H1 (cell line): ENCODE data around the gene TMCO1. TPM values are rescaled to one million over a fixed set of nuclear protein-coding genes. Genes with fewer than 3 reads are reported as not detected.
"Not testable (repeated sequence)": the region's sequence is repeated elsewhere in the genome, so short reads cannot be mapped to it uniquely, and the experiment has no call there.

Source experiments
- CTCF ChIA-PET: fragments of 300-600 bp; sonication (Branson Sonifier 250); formaldehyde crosslinking; loops from one replicate; lab custom pipeline; 2021; ENCODE audit not compliant: partially characterized antibody; lab: Charles Lee
- POLR2A ChIA-PET: fragments of 300-600 bp; sonication (Branson Sonifier 250); formaldehyde crosslinking; loops from one replicate; lab custom pipeline; 2021; ENCODE audit warnings: inconsistent platforms; ENCODE audit not compliant: partially characterized antibody; lab: Charles Lee
- DNase-seq, 2 experiments: peaks; one replicate each; pipeline versions ENCODE4 v3.0.0 to v3.0.0-alpha.2; 2010 to 2022; ENCODE audit warnings: low spot score in 2 of 2, low read depth in 1 of 2, mixed read lengths in 1 of 2
- FAIRE-seq: peaks from 2 replicates; lab custom pipeline; 2011; peaks lifted over from hg19 to GRCh38; lab: Jason Lieb, UNC
- H2AFZ ChIP-seq: 2 replicates; pipeline ENCODE4 v1.8.1; 2012; ENCODE audit warnings: low read length, inconsistent platforms
- H2AK5ac ChIP-seq: 2 replicates; pipeline ENCODE4 v1.6.1; 2013; ENCODE audit warnings: low read depth, low read length
- H2BK120ac ChIP-seq: replicated peaks from 2 replicates; pipeline ENCODE3; 2013; ENCODE audit warnings: low read depth, low read length, inconsistent platforms
- H2BK12ac ChIP-seq: 2 replicates; pipeline ENCODE4 v1.6.1; 2013; ENCODE audit warnings: low read depth, low read length
- H2BK15ac ChIP-seq: 2 replicates; pipeline ENCODE4 v1.6.1; 2013; ENCODE audit warnings: low read length
- H2BK20ac ChIP-seq: 2 replicates; pipeline ENCODE4 v1.6.1; 2013; ENCODE audit warnings: low read length
- H2BK5ac ChIP-seq: 2 replicates; pipeline ENCODE4 v1.6.1; 2013; ENCODE audit warnings: low read depth, low read length
- H3K14ac ChIP-seq: 2 replicates; pipeline ENCODE4 v1.6.1; 2013; ENCODE audit warnings: inconsistent platforms; ENCODE audit not compliant: insufficient read length
- H3K18ac ChIP-seq: 2 replicates; pipeline ENCODE4 v1.6.1; 2013; ENCODE audit warnings: low read length; ENCODE audit errors: extremely low read depth
- H3K23ac ChIP-seq: 2 replicates; pipeline ENCODE4 v1.6.1; 2013; ENCODE audit warnings: inconsistent platforms; ENCODE audit not compliant: insufficient read length
- H3K23me2 ChIP-seq: 2 replicates; pipeline ENCODE4 v1.6.1; 2013; ENCODE audit warnings: low read depth, low read length
- H3K27ac ChIP-seq: 2 replicates; pipeline ENCODE4 v1.6.1; 2011; ENCODE audit warnings: low read depth, low read length, inconsistent platforms
- H3K27me3 ChIP-seq, 4 experiments: replicated peaks in 1 of 4; 1 replicate in 1 of 4; 2 replicates in 3 of 4; pipeline versions ENCODE4 v1.6.1 to v1.8.1; 2011 to 2013; ENCODE audit warnings: low read length in 3 of 4, mild to moderate bottlenecking in 3 of 4, inconsistent platforms in 2 of 4, mixed read lengths in 2 of 4, moderate library complexity in 1 of 4; ENCODE audit not compliant: control insufficient read depth in 3 of 4, insufficient read depth in 3 of 4; ENCODE audit errors: extremely low read depth in 1 of 4
- H3K36me3 ChIP-seq, 4 experiments: 2 replicates each; pipeline versions ENCODE4 v1.6.1 to v1.8.1; 2011 to 2013; ENCODE audit warnings: mild to moderate bottlenecking in 4 of 4, low read length in 3 of 4, moderate library complexity in 2 of 4, control low read depth in 1 of 4, inconsistent platforms in 1 of 4; ENCODE audit not compliant: insufficient read depth in 4 of 4, control insufficient read depth in 2 of 4
- H3K4ac ChIP-seq: replicated peaks from 2 replicates; pipeline ENCODE3; 2013; ENCODE audit warnings: low read length, low read depth, mixed read lengths, inconsistent platforms; ENCODE audit not compliant: insufficient read length
- H3K4me1 ChIP-seq, 4 experiments: replicated peaks in 1 of 4; 1 replicate in 1 of 4; 2 replicates in 3 of 4; pipeline versions ENCODE4 v1.6.1 to v1.8.1; 2011 to 2013; ENCODE audit warnings: low read length in 3 of 4, inconsistent platforms in 2 of 4, mixed read lengths in 1 of 4; ENCODE audit not compliant: insufficient read depth in 4 of 4, control insufficient read depth in 3 of 4
- H3K4me2 ChIP-seq, 2 experiments: 2 replicates each; pipeline versions ENCODE4 v1.6.1 to v1.8.1; 2011 to 2013; ENCODE audit warnings: low read depth in 2 of 2, low read length in 2 of 2, control low read depth in 1 of 2, inconsistent platforms in 1 of 2, mild to moderate bottlenecking in 1 of 2; ENCODE audit not compliant: insufficient read depth in 1 of 2
- H3K4me3 ChIP-seq, 4 experiments: fragments of 200-600, 300-600 bp in 1 of 4; sonication (generic), shearing (Covaris generic), sonication (Bioruptor Twin) in 1 of 4; 2 replicates each; pipeline versions ENCODE4 v1.5.1 to v1.8.1; 2011 to 2016; ENCODE audit warnings: low read length in 4 of 4, low read depth in 3 of 4, control low read depth in 2 of 4, inconsistent platforms in 2 of 4, mild to moderate bottlenecking in 2 of 4, mixed read lengths in 1 of 4, moderate library complexity in 1 of 4; ENCODE audit not compliant: insufficient read depth in 2 of 4; ENCODE audit errors: extremely low read depth in 1 of 4
- H3K56ac ChIP-seq: replicated peaks from 2 replicates; pipeline ENCODE3; 2013; ENCODE audit warnings: low read depth, mild to moderate bottlenecking, mixed read lengths, low read length, inconsistent platforms; ENCODE audit not compliant: insufficient read length
- H3K79me1 ChIP-seq: 2 replicates; pipeline ENCODE4 v1.6.1; 2013; ENCODE audit warnings: low read depth, low read length, control low read depth
- H3K79me2 ChIP-seq, 2 experiments: 2 replicates each; pipeline versions ENCODE4 v1.6.1 to v1.8.1; 2012 to 2013; ENCODE audit warnings: low read length in 2 of 2, mild to moderate bottlenecking in 2 of 2, inconsistent platforms in 1 of 2; ENCODE audit not compliant: insufficient read depth in 2 of 2, control insufficient read depth in 1 of 2
- H3K9ac ChIP-seq, 4 experiments: replicated peaks in 1 of 4; 1 replicate in 1 of 4; 2 replicates in 3 of 4; pipeline versions ENCODE4 v1.6.1 to v1.8.1; 2011 to 2013; ENCODE audit warnings: low read depth in 3 of 4, low read length in 3 of 4, control low read depth in 2 of 4, mild to moderate bottlenecking in 2 of 4, moderate library complexity in 2 of 4, inconsistent platforms in 1 of 4; ENCODE audit errors: extremely low read depth in 1 of 4
- H3K9me3 ChIP-seq, 2 experiments: 2 replicates each; pipeline versions ENCODE4 v1.6.1 to v1.8.1; 2012 to 2013; ENCODE audit warnings: mild to moderate bottlenecking in 2 of 2, moderate library complexity in 2 of 2, control low read depth in 1 of 2, inconsistent platforms in 1 of 2, low read depth in 1 of 2, low read length in 1 of 2, mixed read lengths in 1 of 2; ENCODE audit not compliant: insufficient read depth in 2 of 2
- H4K20me1 ChIP-seq, 2 experiments: replicated peaks in 1 of 2; 2 replicates each; pipeline versions ENCODE3 to v1.8.1; 2011 to 2013; ENCODE audit warnings: inconsistent platforms in 2 of 2, low read length in 2 of 2, mild to moderate bottlenecking in 1 of 2; ENCODE audit not compliant: insufficient read depth in 2 of 2, control insufficient read depth in 1 of 2
- H4K5ac ChIP-seq: 2 replicates; pipeline ENCODE4 v1.6.1; 2013; ENCODE audit warnings: low read length, low read depth, mixed read lengths, inconsistent platforms; ENCODE audit not compliant: insufficient read length
- H4K8ac ChIP-seq: 2 replicates; pipeline ENCODE4 v1.8.0; 2013; ENCODE audit warnings: mild to moderate bottlenecking, moderate library complexity, low read length, inconsistent platforms; ENCODE audit not compliant: insufficient read depth; ENCODE audit errors: extremely low read depth
- H4K91ac ChIP-seq: replicated peaks from 2 replicates; pipeline ENCODE3; 2013; ENCODE audit warnings: low read length, mixed read lengths, inconsistent platforms; ENCODE audit not compliant: insufficient read length
- WGBS, 2 experiments: shearing (Covaris generic) in 1 of 2; methylation state at CpG; one replicate each; pipeline versions ENCODE4 v1.1.6 to v1.1.7; 2013 to 2015; ENCODE audit warnings: low lambda C conversion rate in 2 of 2, mixed read lengths in 2 of 2, inconsistent platforms in 1 of 2, low coverage in 1 of 2, missing lambda C conversion rate in 1 of 2; ENCODE audit not compliant: insufficient replicate concordance in 2 of 2, insufficient coverage in 1 of 2, insufficient read length in 1 of 2; ENCODE audit errors: extremely low coverage in 1 of 2, missing lambda C conversion rate in 1 of 2; 5-methylcytosine and 5-hydroxymethylcytosine counted together
- polyA plus RNA-seq, 7 experiments: library from polyadenylated mRNA; depleted of rRNA in 3 of 7; stranded (reverse) in 5 of 7; unstranded in 2 of 7; fragments of >200 nt in 5 of 7; fragments of 200-250 nt in 2 of 7; gene quantifications; 1 replicate in 5 of 7; 2 replicates in 1 of 7; 4 replicates in 1 of 7; pipeline versions ENCODE4 v1.2.1 to v1.2.3, GENCODE V29; 2011 to 2013; ENCODE audit warnings: missing spikeins in 2 of 7, mixed read lengths in 2 of 7
- total RNA-seq: library from RNA; stranded (reverse); fragmentation: NEBNext Ultra II Directional; extraction: Animal tissue kit (Norgen Biotek cat#: 25700); gene quantifications from 2 replicates; pipeline ENCODE4 v1.2.1, GENCODE V29; 2021

The TMCO1 gene
- total and polyA plus RNA-seq, 2 of the 8 experiments (the other 6 are each of a cell fraction or from before 2014, with no cell fraction given) = 61.6 to 63.8 TPM

GRCh38 chr1:165716265-165717051, 52.2 kb downstream of the TMCO1 start:
- H3K4me1 ChIP-seq, H3K9me3 ChIP-seq, H2BK120ac ChIP-seq, H2BK12ac ChIP-seq, H3K4me3 ChIP-seq, H4K5ac ChIP-seq, POLR2A ChIA-PET, H2AFZ ChIP-seq, H3K79me1 ChIP-seq, H3K56ac ChIP-seq, H3K4ac ChIP-seq, H3K9ac ChIP-seq, H3K27ac ChIP-seq, H4K8ac ChIP-seq, H3K18ac ChIP-seq, H2AK5ac ChIP-seq, H3K23me2 ChIP-seq, H2BK5ac ChIP-seq, H2BK15ac ChIP-seq, H4K91ac ChIP-seq, H2BK20ac ChIP-seq, H3K79me2 ChIP-seq, H3K36me3 ChIP-seq, H3K4me2 ChIP-seq, H3K27me3 ChIP-seq, H3K14ac ChIP-seq, H3K23ac ChIP-seq, H4K20me1 ChIP-seq, FAIRE-seq, DNase-seq: not testable (repeated sequence)
- CTCF ChIA-PET = interaction anchor here (0.8 to 1.5 kb wide), 4 partner anchors 14 to 197 kb away, joined by 3 to 5 read pairs (median 4); no protein-coding TSS in a partner anchor
- 90% methylated on average over 8 of the region's 8 CpGs; no CpG with 5 or more reads in 1 of the 2 experiments for WGBS, 2 experiments
